Measurements from ENCODE around the gene RASSF7.

Gene RASSF7

DNA sequence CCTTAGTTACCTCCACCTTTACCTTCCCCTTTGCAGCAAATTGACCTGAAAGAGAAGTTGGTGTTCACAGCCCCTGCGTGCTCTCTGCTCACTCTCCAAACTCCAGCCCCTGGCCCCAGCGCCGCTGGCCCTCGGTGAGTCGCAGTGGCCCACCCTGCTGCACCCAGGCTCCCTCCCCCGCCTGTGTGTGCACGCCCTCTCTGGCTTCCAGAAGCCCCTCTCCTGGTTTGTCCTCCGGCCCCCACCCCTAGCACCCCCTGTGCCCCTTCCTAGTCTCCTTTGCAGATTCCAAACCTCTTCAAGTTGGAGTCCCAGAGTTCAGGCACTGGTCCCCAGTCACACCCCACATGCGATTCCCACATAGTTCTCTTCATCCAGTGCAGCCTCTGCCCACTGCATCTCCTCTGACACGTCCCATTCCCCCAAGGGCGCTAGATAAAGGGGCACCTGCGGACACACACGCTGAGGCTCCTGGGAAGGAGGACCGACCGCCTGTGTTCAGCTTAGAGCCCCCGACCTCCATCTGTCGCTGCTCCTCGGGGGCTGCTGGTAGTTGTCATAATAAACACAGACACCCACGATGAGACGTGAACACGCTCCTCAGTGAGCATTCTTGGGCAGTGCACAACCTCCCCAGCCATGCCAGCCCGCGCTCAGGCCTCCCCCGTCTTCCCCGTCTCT is 14.0 kb downstream of the RASSF7 start:
- Histone ChIP-seq H3K9ac (ENCODE audit: low read length in 5 of 5) (no peak overlapping the region), H3K27ac (ENCODE audit: low read depth, low read length) (no peak overlapping the region), H3K36me3 (ENCODE audit: control insufficient read depth in 5 of 5, insufficient read depth in 5 of 5, low read length in 5 of 5) (no peaks in the 10 kb centered on the region), H3K4me3 (ENCODE audit: low read depth in 1 of 5, low read length in 5 of 5) (peak overlapping the region in 4 of 5 donors; percentile 61 to 82 (median 68)), H3K27me3 (ENCODE audit: control insufficient read depth in 5 of 5, insufficient read depth in 4 of 5, low read length in 5 of 5) (peaks cover 0 to 5% (median 4%) of the 10 kb centered on the region in 5 donors), H3K4me1 (ENCODE audit: control insufficient read depth in 5 of 5, insufficient read depth in 5 of 5, low read length in 5 of 5) (peaks cover 14 to 39% (median 35%) of the 10 kb centered on the region in 5 donors), H3K9me3 (ENCODE audit: control insufficient read depth in 5 of 5, low read length in 5 of 5) (no peaks in the 10 kb centered on the region)

- H3K9ac ChIP-seq (ENCODE audit: low read length in 5 of 5) = peak overlapping the region in 2 of 5 donors; percentile 35 to 64
- peak overlapping the region in 4 of 5 donors; percentile 61 to 82 (median 68) for H3K4me3 ChIP-seq (ENCODE audit: low read depth in 1 of 5, low read length in 5 of 5)
- peaks cover 0 to 5% (median 4%) of the 10 kb centered on the region in 5 donors for H3K27me3 ChIP-seq (ENCODE audit: control insufficient read depth in 5 of 5, insufficient read depth in 4 of 5, low read length in 5 of 5)
- no peaks in the 10 kb centered on the region for H3K9me3 ChIP-seq (ENCODE audit: control insufficient read depth in 5 of 5, low read length in 5 of 5)
- no peaks in the 10 kb centered on the region for H3K36me3 ChIP-seq (ENCODE audit: control insufficient read depth in 5 of 5, insufficient read depth in 5 of 5, low read length in 5 of 5)
- peaks cover 16 to 46% (median 40%) of the 10 kb centered on the region in 5 donors for H3K4me1 ChIP-seq (ENCODE audit: control insufficient read depth in 5 of 5, insufficient read depth in 5 of 5, low read length in 5 of 5)
- H3K27ac ChIP-seq (ENCODE audit: low read depth, low read length) = no peak overlapping the region
Measured at GRCh38 chr11:575313-575995, 14.7 kb downstream of the RASSF7 start.

- Histone ChIP-seq H3K36me3 (ENCODE audit: control insufficient read depth in 5 of 5, insufficient read depth in 5 of 5, low read length in 5 of 5) (no peaks in the 10 kb centered on the region), H3K9me3 (ENCODE audit: control insufficient read depth in 5 of 5, low read length in 5 of 5) (no peaks in the 10 kb centered on the region), H3K4me1 (ENCODE audit: control insufficient read depth in 5 of 5, insufficient read depth in 5 of 5, low read length in 5 of 5) (peaks cover 16 to 47% (median 41%) of the 10 kb centered on the region in 5 donors), H3K27ac (ENCODE audit: low read depth, low read length) (peak within 1 kb of the TSS; percentile 70), H3K4me3 (ENCODE audit: low read depth in 1 of 5, low read length in 5 of 5) (peak within 1 kb of the TSS; percentile 87 to 98 (median 94)), H3K9ac (ENCODE audit: low read length in 5 of 5) (peak within 1 kb of the TSS; percentile 43 to 100 (median 98)), H3K27me3 (ENCODE audit: control insufficient read depth in 5 of 5, insufficient read depth in 4 of 5, low read length in 5 of 5) (peaks cover 0 to 5% (median 4%) of the 10 kb centered on the region in 5 donors)
Measured at GRCh38 chr11:575996-576768, 15.4 kb downstream of the RASSF7 start, which contains the start of gene PHRF1. Gene PHRF1, plus strand, starts transcription at chr11:576470. Its CDS starts 5,043 bp downstream, at chr11:581513.

GRCh38 chr11:576811-577610 is 16.2 kb downstream of the RASSF7 start:
- Histone ChIP-seq H3K9ac (ENCODE audit: low read length in 5 of 5) (peak overlapping the region; percentile 43 to 100 (median 98)), H3K4me1 (ENCODE audit: control insufficient read depth in 5 of 5, insufficient read depth in 5 of 5, low read length in 5 of 5) (peaks cover 16 to 50% (median 41%) of the 10 kb centered on the region in 5 donors), H3K27ac (ENCODE audit: low read depth, low read length) (peak overlapping the region; percentile 67), H3K9me3 (ENCODE audit: control insufficient read depth in 5 of 5, low read length in 5 of 5) (no peaks in the 10 kb centered on the region), H3K36me3 (ENCODE audit: control insufficient read depth in 5 of 5, insufficient read depth in 5 of 5, low read length in 5 of 5) (peaks cover 0 to 7% (median 4%) of the 10 kb centered on the region in 5 donors), H3K27me3 (ENCODE audit: control insufficient read depth in 5 of 5, insufficient read depth in 4 of 5, low read length in 5 of 5) (peaks cover 0 to 5% (median 2%) of the 10 kb centered on the region in 5 donors), H3K4me3 (ENCODE audit: low read depth in 1 of 5, low read length in 5 of 5) (peak overlapping the region; percentile 87 to 98 (median 94))

GRCh38 chr11:577611-577894 is 16.8 kb downstream of the RASSF7 start:
- H3K4me1 ChIP-seq (ENCODE audit: control insufficient read depth in 5 of 5, insufficient read depth in 5 of 5, low read length in 5 of 5) = peaks cover 16 to 50% (median 41%) of the 10 kb centered on the region in 5 donors

DNA sequence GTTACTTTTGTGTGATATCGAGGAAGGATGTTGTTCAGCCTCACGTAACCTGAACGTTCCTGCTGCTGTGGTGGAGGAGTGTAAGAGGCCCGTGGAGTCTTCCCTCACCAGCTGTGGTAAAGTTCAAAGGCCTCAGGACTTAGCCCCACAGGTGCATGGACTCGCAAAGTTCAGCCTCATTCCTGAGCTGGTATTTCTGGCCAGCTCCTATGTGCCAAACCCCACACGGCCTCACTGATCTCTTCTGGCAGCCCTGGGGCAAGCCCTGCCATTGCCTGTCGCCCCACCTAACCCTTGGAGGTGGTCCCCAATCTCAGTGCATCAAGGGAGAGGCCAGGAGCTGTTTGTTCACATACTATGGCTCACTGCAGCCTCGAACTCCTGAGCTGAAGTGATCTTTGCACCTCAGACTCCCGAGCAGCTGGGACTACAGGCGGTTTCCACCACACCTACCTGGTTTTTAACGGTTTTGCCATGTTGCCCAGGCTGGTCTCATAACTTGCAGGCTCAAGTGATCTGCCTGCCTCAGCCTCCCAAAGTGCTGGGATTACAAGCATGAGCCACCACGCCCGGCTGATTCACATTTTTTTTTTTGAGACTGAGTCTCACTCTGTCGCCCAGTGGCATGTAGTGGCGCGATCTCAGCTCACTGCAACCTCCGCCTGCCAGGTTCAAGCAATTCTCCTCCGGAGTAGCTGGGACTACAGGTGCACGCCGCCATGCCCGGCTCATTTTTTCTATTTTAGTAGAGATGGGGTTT is 17.7 kb downstream of the RASSF7 start:
- Histone ChIP-seq H3K27ac (ENCODE audit: low read depth, low read length) (no peak overlapping the region), H3K9me3 (ENCODE audit: control insufficient read depth in 5 of 5, low read length in 5 of 5) (no peaks in the 10 kb centered on the region), H3K4me1 (ENCODE audit: control insufficient read depth in 5 of 5, insufficient read depth in 5 of 5, low read length in 5 of 5) (peaks cover 16 to 50% (median 41%) of the 10 kb centered on the region in 5 donors), H3K36me3 (ENCODE audit: control insufficient read depth in 5 of 5, insufficient read depth in 5 of 5, low read length in 5 of 5) (peaks cover 0 to 20% (median 10%) of the 10 kb centered on the region in 5 donors), H3K4me3 (ENCODE audit: low read depth in 1 of 5, low read length in 5 of 5) (peak overlapping the region in 4 of 5 donors; percentile 87 to 98 (median 91)), H3K27me3 (ENCODE audit: control insufficient read depth in 5 of 5, insufficient read depth in 4 of 5, low read length in 5 of 5) (peaks cover 0 to 5% (median 2%) of the 10 kb centered on the region in 5 donors), H3K9ac (ENCODE audit: low read length in 5 of 5) (peak overlapping the region; percentile 42 to 100 (median 98))

More at GRCh38 chr11:577611-577894, 16.8 kb downstream of the RASSF7 start:
- H3K27ac ChIP-seq (ENCODE audit: low read depth, low read length) = peak overlapping the region; percentile 67
- H3K27me3 ChIP-seq (ENCODE audit: control insufficient read depth in 5 of 5, insufficient read depth in 4 of 5, low read length in 5 of 5) = peaks cover 0 to 5% (median 2%) of the 10 kb centered on the region in 5 donors
- H3K4me3 ChIP-seq (ENCODE audit: low read depth in 1 of 5, low read length in 5 of 5) = peak overlapping the region; percentile 87 to 98 (median 94)
- no peaks in the 10 kb centered on the region for H3K9me3 ChIP-seq (ENCODE audit: control insufficient read depth in 5 of 5, low read length in 5 of 5)
- peaks cover 0 to 12% (median 7%) of the 10 kb centered on the region in 5 donors for H3K36me3 ChIP-seq (ENCODE audit: control insufficient read depth in 5 of 5, insufficient read depth in 5 of 5, low read length in 5 of 5)
- peak overlapping the region; percentile 43 to 100 (median 98) for H3K9ac ChIP-seq (ENCODE audit: low read length in 5 of 5)

GRCh38 chr11:579830-580601 is 19.2 kb downstream of the RASSF7 start:
- no peaks in the 10 kb centered on the region for H3K9me3 ChIP-seq (ENCODE audit: control insufficient read depth in 5 of 5, low read length in 5 of 5)
- no peak overlapping the region for H3K4me3 ChIP-seq (ENCODE audit: low read depth in 1 of 5, low read length in 5 of 5)
- H3K27me3 ChIP-seq (ENCODE audit: control insufficient read depth in 5 of 5, insufficient read depth in 4 of 5, low read length in 5 of 5) = peaks cover 0 to under 1% (median 0%) of the 10 kb centered on the region in 5 donors
- H3K27ac ChIP-seq (ENCODE audit: low read depth, low read length) = no peak overlapping the region
- peaks cover 16 to 48% (median 38%) of the 10 kb centered on the region in 5 donors for H3K4me1 ChIP-seq (ENCODE audit: control insufficient read depth in 5 of 5, insufficient read depth in 5 of 5, low read length in 5 of 5)
- H3K9ac ChIP-seq (ENCODE audit: low read length in 5 of 5) = peak overlapping the region in 1 of 5 donors; percentile 54
- H3K36me3 ChIP-seq (ENCODE audit: control insufficient read depth in 5 of 5, insufficient read depth in 5 of 5, low read length in 5 of 5) = peaks cover 0 to 32% (median 18%) of the 10 kb centered on the region in 5 donors

DNA sequence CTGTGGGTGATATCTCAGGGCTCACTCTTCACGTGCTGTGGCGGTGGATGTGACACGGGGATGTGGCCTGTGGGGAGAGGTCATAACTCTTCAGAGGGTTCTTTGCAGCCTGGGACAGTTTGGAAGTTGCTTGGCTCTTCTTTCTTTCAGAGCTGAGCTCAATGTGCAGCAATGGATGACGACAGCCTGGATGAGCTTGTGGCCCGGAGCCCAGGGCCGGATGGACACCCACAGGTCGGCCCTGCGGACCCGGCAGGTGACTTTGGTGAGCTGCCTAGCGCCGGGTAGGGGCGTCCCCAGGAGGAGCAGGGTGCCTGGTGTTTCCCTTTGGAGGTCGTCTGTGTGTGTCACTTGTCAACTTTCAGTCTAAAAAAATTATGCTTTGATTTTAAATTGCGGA is 20.6 kb downstream of the RASSF7 start:
- Histone ChIP-seq H3K27me3 (ENCODE audit: control insufficient read depth in 5 of 5, insufficient read depth in 4 of 5, low read length in 5 of 5) (no peaks in the 10 kb centered on the region), H3K27ac (ENCODE audit: low read depth, low read length) (no peak overlapping the region), H3K4me3 (ENCODE audit: low read depth in 1 of 5, low read length in 5 of 5) (no peak overlapping the region), H3K9me3 (ENCODE audit: control insufficient read depth in 5 of 5, low read length in 5 of 5) (no peaks in the 10 kb centered on the region), H3K4me1 (ENCODE audit: control insufficient read depth in 5 of 5, insufficient read depth in 5 of 5, low read length in 5 of 5) (peaks cover 16 to 41% (median 32%) of the 10 kb centered on the region in 5 donors), H3K36me3 (ENCODE audit: control insufficient read depth in 5 of 5, insufficient read depth in 5 of 5, low read length in 5 of 5) (peaks cover 0 to 39% (median 20%) of the 10 kb centered on the region in 5 donors), H3K9ac (ENCODE audit: low read length in 5 of 5) (no peak overlapping the region)
